HG03439 (cell line): ENCODE results near the gene ATG2A.

Experiments
- ATAC-seq: cut with Tn5 transposase; IDR thresholded peaks from one replicate; pipeline ENCODE4 v1.9.1; 2021; ENCODE audit warnings: mild to moderate bottlenecking, moderate library complexity; ENCODE audit not compliant: unreplicated experiment

Gene ATG2A

GRCh38 chr11:64916775-64917662 lies at the start of gene ATG2A:
TSS of gene ATG2A (minus strand) at chr11:64917209. CDS start at chr11:64917135, 74 bp downstream.
- ATAC-seq: peak; percentile 93

GRCh38 chr11:64963072-64963631 lies 46.1 kb upstream of the ATG2A start:
- no peak for ATAC-seq

DNA sequence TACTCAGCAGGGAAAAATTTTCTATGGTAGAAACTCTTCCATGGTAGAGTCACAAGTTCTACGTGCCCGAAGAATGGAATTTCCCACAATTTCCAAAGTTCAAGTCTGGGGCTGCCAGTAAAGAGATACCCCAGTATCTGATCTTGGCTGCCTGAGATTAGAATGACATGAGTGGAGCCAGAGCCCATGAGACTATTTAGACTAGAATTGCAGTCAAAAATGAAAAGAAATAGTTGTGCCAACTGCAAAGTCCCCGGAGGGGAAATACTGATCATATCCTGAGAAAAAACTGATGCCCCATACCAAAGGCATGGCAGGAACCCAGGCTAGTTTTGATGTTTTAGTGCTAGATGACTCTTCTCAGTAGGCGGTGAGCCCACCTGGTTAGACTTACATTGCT lies 43.7 kb upstream of the ATG2A start:
- ATAC-seq: no peak

- ATAC-seq: no peak
Observed at GRCh38 chr11:64959498-64959897, 42.5 kb upstream of the ATG2A start.

GRCh38 chr11:64954201-64954600 lies 37.2 kb upstream of the ATG2A start:
- no peak for ATAC-seq

GRCh38 chr11:64951529-64951928 lies 34.5 kb upstream of the ATG2A start:
- no peak for ATAC-seq

DNA sequence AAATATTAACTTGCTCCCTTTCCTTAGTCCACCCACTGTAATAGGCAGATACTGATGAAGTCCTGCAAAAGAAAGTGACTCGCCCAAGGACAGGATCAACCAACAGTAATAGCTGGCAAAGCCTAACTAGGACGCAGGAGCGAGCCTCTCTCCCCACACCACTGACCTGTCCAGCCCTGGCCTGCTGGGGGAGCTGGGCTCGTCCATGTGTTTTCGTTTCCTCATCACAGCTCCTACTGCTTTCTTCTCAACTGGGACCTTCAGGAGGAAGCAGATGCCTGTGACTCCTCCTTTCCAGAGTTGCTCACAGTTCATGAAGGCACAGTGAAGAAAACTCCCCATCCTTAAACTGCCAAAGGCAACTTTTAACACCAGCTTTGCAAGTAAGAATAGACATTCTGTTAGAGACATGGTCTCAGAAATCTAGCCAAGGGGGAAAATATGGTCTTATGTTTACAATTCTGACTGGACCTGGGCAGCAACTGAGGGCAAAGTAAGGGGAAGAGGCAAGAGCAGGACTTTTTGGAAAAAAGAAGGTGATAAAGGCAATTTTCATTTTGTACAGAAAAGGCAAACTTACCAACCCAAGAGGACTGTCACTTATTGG lies 30.3 kb upstream of the ATG2A start:
- ATAC-seq: no peak

GRCh38 chr11:64936539-64936938 lies 19.5 kb upstream of the ATG2A start:
- ATAC-seq: no peak

- ATAC-seq: no peak
Observed at GRCh38 chr11:64935359-64936081, 18.5 kb upstream of the ATG2A start, which contains the start of gene GPHA2. TSS of gene GPHA2 (minus strand) at chr11:64935893. CDS start at chr11:64935460, 433 bp downstream.

DNA sequence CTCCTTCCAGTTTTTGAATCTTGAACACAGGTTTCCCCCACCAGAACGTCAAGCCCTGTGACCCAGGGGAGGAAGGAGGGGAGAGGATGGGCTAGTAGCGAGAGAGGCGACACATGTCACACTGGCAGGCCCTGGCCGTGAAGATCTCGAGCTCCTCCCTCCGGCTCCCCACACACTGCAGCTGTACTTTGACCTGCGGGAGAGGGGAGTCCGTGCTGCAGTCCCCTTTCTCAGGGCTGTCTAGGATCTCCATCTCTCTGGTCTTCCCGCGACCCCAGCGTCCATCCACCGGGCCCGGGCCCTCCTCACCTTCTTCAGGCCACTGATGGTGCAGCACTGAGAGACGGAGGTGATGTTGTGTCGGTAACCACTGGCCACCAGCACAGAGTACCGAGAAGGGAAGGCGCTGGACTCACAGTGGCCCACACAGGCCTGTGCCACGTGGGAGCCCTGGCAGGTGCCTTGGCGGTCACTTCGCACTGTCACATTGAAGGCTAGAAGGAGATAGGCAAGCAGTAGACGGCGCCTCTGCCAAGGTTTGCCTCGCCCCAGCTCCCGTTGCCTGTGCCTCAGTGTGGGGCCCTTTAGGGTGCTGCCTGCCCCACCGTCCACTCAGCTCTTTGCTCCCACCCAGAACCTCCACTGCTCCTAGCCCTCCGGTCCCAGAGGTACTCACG lies 17.8 kb upstream of the ATG2A start:
- no peak for ATAC-seq

DNA sequence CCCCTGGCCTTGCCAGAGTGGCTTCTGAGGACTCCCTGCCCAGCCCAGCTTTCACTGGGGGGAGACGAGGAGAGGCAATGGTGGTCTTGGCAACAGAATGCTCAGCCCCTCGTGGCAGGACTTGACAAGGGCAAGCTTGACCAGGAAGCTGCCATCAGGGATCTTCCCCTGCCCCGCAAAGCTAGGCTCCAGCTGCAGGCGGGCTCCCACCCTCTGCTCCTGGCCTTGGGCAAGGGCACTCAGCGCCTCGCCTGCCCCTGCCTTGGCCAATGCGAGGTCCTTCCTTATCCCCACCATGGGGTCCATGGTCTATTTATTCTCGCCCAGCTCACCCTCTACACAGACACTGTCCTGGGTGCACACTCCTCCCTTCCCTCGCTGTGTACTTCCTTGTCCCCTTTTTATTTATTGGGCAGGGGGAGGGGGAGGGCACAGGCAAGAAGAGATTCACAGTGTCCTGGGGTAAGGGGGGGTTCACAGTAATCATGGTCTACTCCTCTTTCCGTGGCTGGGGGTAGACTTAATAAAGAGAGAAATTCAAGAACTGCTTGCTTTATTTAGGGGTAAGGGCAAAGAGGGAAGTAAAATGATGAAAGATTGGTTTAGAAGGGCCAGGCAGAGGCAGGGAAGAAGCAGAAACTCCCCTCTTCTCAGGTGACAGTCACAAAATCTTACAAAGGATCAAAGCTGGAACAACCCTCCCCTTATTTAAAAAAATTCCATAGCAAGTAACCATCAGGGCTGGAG lies 17.1 kb upstream of the ATG2A start:
- ATAC-seq: no peak

DNA sequence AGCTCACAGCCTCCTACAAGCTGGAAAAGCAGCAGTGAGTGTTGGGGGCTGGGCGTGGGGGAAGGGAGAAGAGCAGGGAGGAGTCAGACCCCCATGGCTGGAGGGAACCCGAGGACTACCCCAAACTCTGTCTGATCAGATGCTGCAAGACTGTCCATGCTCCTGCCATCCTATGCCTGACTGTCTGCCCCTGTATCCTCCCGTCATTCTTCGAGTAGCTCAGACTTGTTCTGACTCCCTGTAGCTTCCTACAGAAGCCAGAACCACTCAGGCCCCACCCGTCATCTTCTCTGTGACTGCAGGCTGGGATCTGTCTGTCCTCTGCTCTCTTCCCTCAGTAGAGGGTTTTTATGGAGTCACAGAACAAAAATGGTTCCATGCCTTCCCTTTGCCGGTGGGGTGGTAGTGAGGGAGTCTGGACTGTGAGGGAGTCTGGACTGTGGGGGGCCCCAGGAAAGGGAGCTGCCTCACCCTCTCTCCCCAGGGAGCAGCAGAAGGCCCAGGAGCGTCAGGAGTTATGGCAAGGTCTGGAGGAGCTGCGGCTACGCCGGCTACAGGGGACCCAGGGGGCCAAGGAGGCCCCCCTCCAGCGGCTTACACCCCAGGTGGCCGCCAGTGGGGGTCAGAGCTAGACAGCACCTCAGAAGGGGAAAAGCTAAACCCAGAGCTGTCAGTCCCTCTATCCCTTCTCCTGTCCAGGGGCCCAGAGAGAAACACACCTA lies 16.4 kb upstream of the ATG2A start:
- ATAC-seq: no peak

GRCh38 chr11:64932324-64932723 lies 15.3 kb upstream of the ATG2A start:
- no peak for ATAC-seq

- ATAC-seq: no peak
Observed at GRCh38 chr11:64931290-64931689, 14.3 kb upstream of the ATG2A start.

DNA sequence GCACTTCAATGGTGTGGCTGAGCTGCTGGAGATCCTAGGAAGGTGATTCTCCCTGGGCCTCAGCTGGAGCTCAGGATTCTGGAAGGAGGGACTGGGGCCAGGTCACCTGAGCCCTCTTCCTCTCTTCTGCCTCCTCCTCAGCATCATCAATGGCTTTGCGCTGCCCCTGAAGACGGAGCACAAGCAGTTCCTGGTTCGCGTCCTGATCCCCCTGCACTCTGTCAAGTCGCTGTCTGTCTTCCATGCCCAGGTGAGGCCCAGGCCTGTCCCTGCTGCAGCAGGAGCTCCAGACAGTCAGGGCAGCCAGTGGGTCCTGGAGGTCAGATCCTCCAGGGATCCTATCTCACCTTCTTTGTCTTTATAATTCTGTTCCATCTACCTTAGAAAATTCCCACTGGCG lies 13.3 kb upstream of the ATG2A start:
- ATAC-seq: no peak

GRCh38 chr11:64929625-64930024 lies 12.6 kb upstream of the ATG2A start:
- ATAC-seq: no peak

DNA sequence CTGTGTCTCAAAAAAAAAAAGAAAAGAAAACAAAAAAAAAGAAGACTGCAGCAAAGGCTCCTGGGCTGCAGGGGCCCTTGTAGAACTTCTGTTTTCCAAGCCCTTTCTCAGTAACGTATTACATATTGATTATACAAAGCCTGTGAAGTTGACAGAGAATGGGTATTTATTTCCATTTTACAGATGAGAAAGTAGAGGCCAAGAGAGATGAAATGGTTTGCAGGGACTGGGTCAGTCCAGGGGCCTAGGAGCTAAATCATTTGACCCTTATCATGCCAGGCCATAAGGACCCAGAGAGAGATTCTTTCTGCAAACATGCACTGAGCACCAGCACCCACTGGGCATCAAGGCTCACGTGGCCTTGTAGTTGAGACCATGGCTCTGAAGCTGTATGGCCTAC lies 11.9 kb upstream of the ATG2A start:
- no peak for ATAC-seq

DNA sequence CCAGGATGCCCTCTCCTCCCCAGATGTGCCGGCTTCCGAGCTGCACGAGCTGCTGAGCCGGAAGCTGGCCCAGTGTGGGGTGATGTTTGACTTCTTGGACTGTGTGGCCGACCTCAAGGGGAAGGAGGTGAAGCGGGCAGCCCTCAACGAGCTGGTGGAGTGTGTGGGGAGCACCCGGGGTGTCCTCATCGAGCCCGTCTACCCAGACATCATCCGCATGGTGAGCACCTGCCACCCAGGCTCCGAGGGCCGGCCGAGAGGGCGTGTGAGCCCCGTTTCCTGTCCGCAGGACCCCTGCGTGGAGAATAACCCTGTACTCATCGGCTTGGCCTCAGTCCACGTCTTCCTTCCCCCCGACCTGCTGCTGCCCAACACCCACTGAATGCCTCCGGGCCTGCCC lies 9.7 kb upstream of the ATG2A start:
- ATAC-seq: no peak
